Retinal pigment epithelial cell (primary cell): ENCODE data around the gene NACC2.

Experiments
- DNase-seq: peaks from one replicate; pipeline ENCODE4 v3.0.0-alpha.2; 2010; ENCODE audit warnings: low read depth
- H3K4me3 ChIP-seq: 2 replicates; pipeline ENCODE4 v1.5.1; 2011; ENCODE audit warnings: mild to moderate bottlenecking, low read length, control low read depth, moderate library complexity
- CTCF ChIP-seq: conservative IDR thresholded peaks from 2 replicates; pipeline ENCODE4 v1.5.1; 2011; ENCODE audit warnings: low read depth, low read length, control low read depth, inconsistent platforms

Gene NACC2

GRCh38 chr9:136061405-136061804 is 33.7 kb downstream of the NACC2 start:
- no peak for DNase-seq
- TF ChIP-seq CTCF: no peak

GRCh38 chr9:136060671-136061371 is 34.3 kb downstream of the NACC2 start:
- no peak overlapping the region for H3K4me3 ChIP-seq
- DNase-seq: no peak
- TF ChIP-seq CTCF: no peak

More at GRCh38 chr9:136061405-136061804, 33.7 kb downstream of the NACC2 start:
- no peak overlapping the region for H3K4me3 ChIP-seq

- TF ChIP-seq CTCF: no peak
- peak; percentile 72 for DNase-seq
Measured at GRCh38 chr9:136059851-136060670, 35.0 kb downstream of the NACC2 start.

GRCh38 chr9:136059321-136059791 is 35.7 kb downstream of the NACC2 start:
- no peak for DNase-seq
- H3K4me3 ChIP-seq: no peak overlapping the region
- TF ChIP-seq CTCF: no peak

More at GRCh38 chr9:136059851-136060670, 35.0 kb downstream of the NACC2 start:
- no peak overlapping the region for H3K4me3 ChIP-seq

- DNase-seq: no peak
- H3K4me3 ChIP-seq: no peak overlapping the region
- no peak for TF ChIP-seq CTCF
Measured at GRCh38 chr9:136058801-136059302, 36.2 kb downstream of the NACC2 start.

- no peak for TF ChIP-seq CTCF
- DNase-seq: no peak
- no peak overlapping the region for H3K4me3 ChIP-seq
Measured at GRCh38 chr9:136058084-136058483, 37.0 kb downstream of the NACC2 start.
